HG03039 (cell line): ENCODE measurements around the gene HTRA3.

Experiments used
- ATAC-seq: cut with Tn5 transposase; IDR thresholded peaks from one replicate; pipeline ENCODE4 v1.9.1; 2021; ENCODE audit warnings: mild to moderate bottlenecking, moderate library complexity; ENCODE audit not compliant: unreplicated experiment

The HTRA3 gene

GRCh38 chr4:8269535-8270417 lies at the start of gene HTRA3:
HTRA3 (plus strand) TSS chr4:8269754; CDS start chr4:8269969, 215 bp downstream.
- ATAC-seq: no peak

- ATAC-seq: no peak
Observed at GRCh38 chr4:8220661-8221450, 48.7 kb upstream of the HTRA3 start.

GRCh38 chr4:8221476-8221875 lies 48.1 kb upstream of the HTRA3 start:
- no peak for ATAC-seq

GRCh38 chr4:8221985-8222384 lies 47.6 kb upstream of the HTRA3 start:
- ATAC-seq: no peak

- ATAC-seq: no peak
Observed at GRCh38 chr4:8222609-8223388, 46.8 kb upstream of the HTRA3 start.

- ATAC-seq: no peak
Observed at GRCh38 chr4:8224267-8224974, 45.1 kb upstream of the HTRA3 start.

GRCh38 chr4:8224975-8225625 lies 44.5 kb upstream of the HTRA3 start:
- ATAC-seq: no peak

- no peak for ATAC-seq
Observed at GRCh38 chr4:8225706-8226443, 43.7 kb upstream of the HTRA3 start.

GRCh38 chr4:8227201-8227770 lies 42.3 kb upstream of the HTRA3 start:
- no peak for ATAC-seq

GRCh38 chr4:8227771-8228318 lies 41.7 kb upstream of the HTRA3 start:
- ATAC-seq: no peak

- ATAC-seq: peak; percentile 72
Observed at GRCh38 chr4:8228319-8229250, 41.0 kb upstream of the HTRA3 start.

- no peak for ATAC-seq
Observed at GRCh38 chr4:8229331-8229975, 40.1 kb upstream of the HTRA3 start.

- no peak for ATAC-seq
Observed at GRCh38 chr4:8230033-8230432, 39.5 kb upstream of the HTRA3 start.

GRCh38 chr4:8230891-8231290 lies 38.7 kb upstream of the HTRA3 start:
- no peak for ATAC-seq

GRCh38 chr4:8231551-8232049 lies 38.0 kb upstream of the HTRA3 start:
- no peak for ATAC-seq

- ATAC-seq: no peak
Observed at GRCh38 chr4:8232748-8233147, 36.8 kb upstream of the HTRA3 start.
